Dermis microvascular lymphatic vessel endothelial cell (primary cell): Measurements from ENCODE around the gene NAXE. TPM values are rescaled to one million over a fixed set of nuclear protein-coding genes. Genes with fewer than 3 reads are reported as not detected.
A peak's percentile ranks its signal among the peaks of the same experiment; 100 is the strongest.
"Not testable (repeated sequence)": the region's sequence is repeated elsewhere in the genome, so short reads cannot be mapped to it uniquely, and the experiment has no call there.

Experiments
- DNase-seq, 2 donors: peaks; one replicate each; pipeline versions ENCODE4 v3.0.0 to v3.0.0-alpha.2; 2010; ENCODE audit warnings: low read depth in 2 of 2
- total RNA-seq: library from RNA; depleted of rRNA; stranded (reverse); fragments of >200 nt; gene quantifications from 2 replicates; pipeline ENCODE4 v1.2.1, GENCODE V29; 2014

The NAXE gene
- total RNA-seq, 1 donor from 2014 or later = 55.3 TPM

GRCh38 chr1:156566436-156566835 lies 25.1 kb upstream of the NAXE start:
- no peak for DNase-seq

DNA sequence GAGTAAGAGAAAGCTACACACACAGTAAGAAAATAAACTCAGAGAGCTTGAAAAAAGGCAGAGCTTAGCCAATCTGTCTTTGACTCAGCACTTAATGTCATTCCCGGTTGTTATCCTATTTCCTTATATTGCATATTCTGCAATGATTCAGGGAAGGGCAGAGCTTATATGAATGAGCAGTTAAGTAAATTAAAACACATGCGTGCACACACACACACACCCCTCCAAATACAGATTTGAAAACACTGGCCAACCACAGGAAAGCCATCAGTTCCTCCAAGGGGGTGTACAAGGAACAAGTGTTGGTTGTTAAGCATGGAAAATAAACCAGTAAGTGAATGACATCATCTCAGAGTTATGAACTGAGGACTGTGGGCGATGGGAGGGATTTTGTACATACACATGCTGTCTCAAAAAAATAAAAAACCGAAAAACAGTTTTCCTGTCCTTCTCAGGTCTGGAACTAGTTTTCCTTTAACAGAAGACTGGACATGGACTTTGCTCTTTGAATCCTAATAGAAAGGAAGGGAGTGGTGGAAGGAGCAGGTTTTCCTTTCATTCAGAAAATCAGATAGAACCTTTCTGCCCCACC lies 20.2 kb upstream of the NAXE start:
- peak in 1 of 2 donors; percentile 76 for DNase-seq

GRCh38 chr1:156571919-156572662 lies 19.5 kb upstream of the NAXE start, which contains the start of gene IQGAP3:
Gene IQGAP3 (minus strand): TSS chr1:156572565. CDS start chr1:156572529, 36 bp downstream.
- DNase-seq = peak; percentile 62 to 82

DNA sequence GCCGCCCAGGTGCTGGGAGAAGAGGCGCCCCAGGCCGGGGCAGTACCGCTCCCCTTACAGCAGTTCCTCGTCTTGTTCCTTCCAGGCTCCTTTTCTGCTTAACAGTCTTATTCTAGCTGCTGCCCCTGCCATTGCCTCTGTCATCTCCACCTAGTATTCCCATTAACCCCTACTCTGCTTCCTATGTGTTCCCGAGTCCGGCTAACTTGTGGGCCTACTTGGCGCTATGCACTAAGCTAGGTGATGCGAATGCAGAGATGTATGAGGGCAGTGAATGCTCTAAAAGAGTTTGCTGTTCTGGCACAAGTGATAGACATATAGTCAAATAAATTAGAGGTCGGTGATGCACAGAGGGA lies 18.9 kb upstream of the NAXE start:
- no peak for DNase-seq

- no peak for DNase-seq
Measured at GRCh38 chr1:156574039-156574633, 17.4 kb upstream of the NAXE start.

DNA sequence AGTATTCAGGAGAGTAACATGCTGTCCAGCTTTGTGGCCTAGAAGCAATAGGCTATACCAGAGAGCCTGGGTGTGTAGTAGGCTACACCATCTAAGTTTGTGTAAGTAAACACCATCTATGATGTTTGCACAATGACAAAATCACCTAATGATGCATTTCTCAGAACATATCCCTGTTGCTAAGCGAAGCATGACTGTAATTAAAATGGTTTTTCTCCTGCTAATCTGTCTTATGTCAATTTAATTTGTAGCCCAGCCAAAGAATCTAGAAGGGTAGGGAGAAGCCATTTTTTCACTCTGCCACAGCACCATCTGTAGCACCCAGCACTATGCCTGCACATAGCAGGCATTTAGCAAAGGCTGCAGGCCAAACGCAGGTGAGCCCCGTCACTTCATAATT lies 14.0 kb upstream of the NAXE start:
- DNase-seq = no peak

GRCh38 chr1:156578055-156578454 lies 13.5 kb upstream of the NAXE start:
- no peak for DNase-seq

GRCh38 chr1:156579472-156579871 lies 12.1 kb upstream of the NAXE start, which contains the start of gene TTC24:
Gene TTC24 (plus strand): TSS chr1:156579723. CDS start chr1:156581365, 1,642 bp downstream.
- no peak for DNase-seq

DNA sequence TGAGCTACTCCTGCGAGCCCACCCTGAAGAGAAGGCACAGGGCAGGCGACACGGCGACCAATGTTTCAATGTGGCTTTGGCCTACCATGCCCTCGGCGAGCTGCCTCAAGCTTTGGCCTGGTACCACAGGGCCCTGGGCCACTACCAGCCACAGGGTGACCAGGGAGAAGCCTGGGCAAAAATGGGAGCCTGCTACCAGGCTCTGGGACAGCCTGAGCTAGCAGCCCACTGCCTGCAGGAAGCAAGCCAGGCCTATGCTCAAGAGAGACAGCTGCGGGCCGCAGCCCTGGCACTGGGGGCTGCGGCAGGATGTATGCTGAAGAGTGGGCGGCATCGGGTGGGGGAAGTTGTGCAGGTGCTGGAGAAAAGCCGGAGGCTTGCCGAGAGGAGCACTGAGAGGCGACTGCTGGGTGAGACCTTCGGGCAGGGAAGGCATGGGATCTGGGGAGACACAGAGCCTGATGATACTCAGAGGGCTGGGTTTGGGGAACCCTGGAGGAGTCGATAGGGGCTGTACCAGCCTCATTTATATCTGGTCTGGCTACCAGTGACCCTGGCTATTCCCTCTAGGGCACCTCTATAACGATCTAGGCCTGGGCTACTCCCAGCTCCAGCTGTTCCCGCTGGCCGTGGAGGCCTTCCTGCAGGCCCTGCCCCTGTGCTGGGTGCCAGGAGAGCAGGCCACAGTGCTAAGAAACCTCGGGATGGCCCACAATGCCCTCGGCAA lies 9.8 kb upstream of the NAXE start:
- DNase-seq = no peak

DNA sequence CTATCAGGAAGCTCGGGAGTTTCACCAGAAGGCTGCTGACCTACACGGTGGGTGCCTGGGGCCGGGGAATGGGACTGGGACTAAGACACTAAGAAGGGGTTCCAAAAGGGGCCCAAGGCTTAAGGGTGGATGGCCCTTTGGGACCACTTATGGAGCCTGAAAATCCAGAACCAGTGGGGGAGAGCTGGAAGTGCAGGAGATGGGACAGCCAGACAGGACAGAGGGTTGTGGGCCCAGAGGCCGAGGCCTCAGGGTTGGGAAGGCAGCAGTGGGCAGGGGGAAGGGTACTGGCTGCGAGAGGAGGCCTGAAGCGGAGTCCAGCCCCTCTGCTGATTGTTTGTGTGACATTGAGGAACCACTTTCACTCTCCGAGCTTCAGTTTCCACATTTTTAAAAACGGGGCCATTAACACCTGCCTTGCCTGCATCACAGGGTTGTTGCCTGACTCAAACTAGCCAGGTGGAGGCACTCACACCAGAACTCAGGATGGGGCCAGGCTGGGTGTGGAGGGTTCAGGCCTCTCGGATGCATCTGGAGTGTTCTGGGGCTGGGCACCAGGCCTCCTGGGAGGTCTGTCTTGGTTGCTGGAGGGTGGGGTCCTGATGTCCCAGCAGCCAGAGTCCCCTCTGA lies 9.1 kb upstream of the NAXE start:
- DNase-seq = no peak

- peak in 1 of 2 donors; percentile 82 for DNase-seq
Measured at GRCh38 chr1:156583821-156584622, 7.6 kb upstream of the NAXE start.

- DNase-seq = no peak
Measured at GRCh38 chr1:156584813-156585212, 6.8 kb upstream of the NAXE start.

DNA sequence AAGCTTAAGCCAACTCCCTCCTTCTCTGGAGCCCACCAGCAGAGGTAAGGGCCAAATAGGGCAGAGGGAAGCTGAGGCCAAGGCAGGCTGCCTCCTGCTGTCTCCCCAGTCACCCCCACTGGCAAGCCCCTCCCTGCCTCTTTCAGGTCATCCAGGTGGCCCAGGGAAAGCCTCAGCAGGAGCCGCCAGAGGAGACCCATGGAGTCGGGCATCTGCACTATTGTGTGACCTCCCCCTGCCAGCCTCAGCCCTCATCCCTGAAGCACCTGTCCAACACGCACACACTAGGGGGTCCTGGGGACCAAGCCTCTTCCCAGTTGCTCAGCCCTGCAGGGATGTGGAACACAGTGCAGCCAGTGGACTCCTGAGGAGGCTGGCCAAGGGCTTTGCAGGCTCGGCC lies 5.3 kb upstream of the NAXE start:
- DNase-seq = no peak

GRCh38 chr1:156586892-156587477 lies 4.6 kb upstream of the NAXE start:
- DNase-seq = no peak

DNA sequence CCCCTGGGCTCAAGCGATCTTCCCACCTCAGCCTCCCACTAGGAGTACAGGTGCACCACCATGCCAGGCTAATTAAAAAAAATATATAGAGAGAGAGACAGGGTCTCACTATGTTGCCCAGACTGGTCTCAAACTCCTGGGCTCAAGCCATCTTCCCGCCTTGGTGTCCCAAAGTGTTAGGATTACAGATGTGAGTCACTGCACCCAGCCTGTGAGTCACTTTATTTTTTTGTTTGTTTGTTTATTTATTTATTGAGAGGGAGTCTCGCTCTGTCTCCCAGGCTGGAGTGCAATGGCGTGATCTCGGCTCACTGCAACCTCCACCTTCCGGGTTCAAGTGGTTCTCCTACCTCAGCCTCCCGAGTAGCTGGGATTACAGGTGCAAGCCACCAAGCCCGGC lies 3.6 kb upstream of the NAXE start:
- not testable (repeated sequence) for DNase-seq

GRCh38 chr1:156589546-156589945 lies 2.0 kb upstream of the NAXE start:
- DNase-seq = peak in 1 of 2 donors; percentile 65

DNA sequence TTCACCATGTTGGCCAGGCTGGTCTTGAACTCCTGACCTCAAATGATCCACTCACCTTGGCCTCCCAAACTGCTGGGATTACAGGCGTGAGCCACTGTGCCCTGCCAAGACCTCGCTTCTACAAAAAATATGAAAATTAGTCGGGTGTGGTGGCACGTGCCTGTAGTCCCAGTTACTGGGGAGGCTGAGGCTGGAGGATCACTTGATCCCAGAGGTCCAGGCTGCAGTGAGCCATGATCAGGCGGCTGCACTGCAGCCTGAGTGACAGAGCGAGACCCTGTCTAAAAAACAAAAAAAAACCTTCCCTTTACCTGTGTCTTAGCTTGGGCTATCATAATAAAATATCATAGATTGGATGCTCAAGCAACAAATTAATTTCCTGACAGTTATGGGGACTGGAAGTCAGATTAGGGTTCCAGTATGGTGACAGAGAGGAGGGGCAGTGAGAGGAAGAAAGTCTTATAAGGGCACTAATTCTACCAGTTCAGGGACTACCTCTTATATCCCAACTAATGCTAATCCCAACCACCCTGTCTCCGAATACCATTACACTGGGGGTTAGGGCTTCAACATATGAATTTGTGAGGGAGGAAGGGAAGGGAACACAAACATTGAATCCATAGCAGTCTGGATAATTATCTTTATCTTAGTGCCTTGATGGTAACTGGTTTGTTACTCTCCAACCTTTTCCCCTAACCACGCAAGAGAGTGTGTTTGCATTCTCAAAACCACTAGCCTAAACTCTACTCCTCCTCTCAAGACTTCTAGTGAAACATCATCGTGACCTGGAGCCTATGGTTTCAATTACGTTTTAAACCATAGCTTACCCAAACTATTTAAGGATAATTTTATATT lies 1.0 kb upstream of the NAXE start:
- DNase-seq = no peak

GRCh38 chr1:156591181-156591431 lies 470 bp upstream of the NAXE start:
- DNase-seq = no peak

DNA sequence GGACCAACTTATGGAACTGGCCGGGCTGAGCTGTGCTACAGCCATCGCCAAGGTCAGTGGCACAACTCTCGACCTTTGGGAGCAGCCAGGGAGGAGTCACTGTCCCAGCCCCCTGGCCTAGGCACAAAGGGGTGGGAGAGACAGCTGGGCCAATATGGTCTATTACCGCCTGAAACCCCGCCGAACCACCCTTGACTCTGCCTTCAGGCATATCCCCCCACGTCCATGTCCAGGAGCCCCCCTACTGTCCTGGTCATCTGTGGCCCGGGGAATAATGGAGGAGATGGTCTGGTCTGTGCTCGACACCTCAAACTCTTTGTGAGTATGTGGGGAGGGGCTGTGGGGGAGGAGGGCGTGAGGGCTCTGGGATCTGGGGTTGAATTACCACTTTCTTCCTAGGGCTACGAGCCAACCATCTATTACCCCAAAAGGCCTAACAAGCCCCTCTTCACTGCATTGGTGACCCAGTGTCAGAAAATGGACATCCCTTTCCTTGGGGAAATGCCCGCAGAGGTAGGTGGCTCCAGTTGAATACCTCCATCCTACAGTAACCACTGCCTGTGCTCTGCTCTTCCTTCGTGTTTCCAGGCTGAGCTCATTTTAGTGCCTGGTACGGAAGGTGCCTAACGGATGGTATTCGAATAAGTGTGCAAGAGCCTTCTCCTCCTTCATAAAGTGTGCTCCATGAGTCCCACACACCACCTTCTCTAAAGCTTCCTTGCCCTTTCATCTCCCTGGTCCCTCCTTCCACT lies 758 bp downstream of the NAXE start:
- no peak for DNase-seq
